Ishikawa (cell line): ENCODE measurements around the gene NUTF2.

Source experiments
- CEBPB ChIP-seq: IDR thresholded peaks from 2 replicates; pipeline ENCODE4 v1.6.1; 2012
- CREB1 ChIP-seq: IDR thresholded peaks from 2 replicates; pipeline ENCODE4 v1.6.1; 2012; ENCODE audit warnings: low read depth
- EGR1 ChIP-seq: IDR thresholded peaks from 2 replicates; pipeline ENCODE4 v1.6.1; 2012
- EP300 ChIP-seq: IDR thresholded peaks from 2 replicates; pipeline ENCODE4 v1.6.1; 2012; ENCODE audit warnings: borderline replicate concordance
- FOXM1 ChIP-seq: IDR thresholded peaks from 2 replicates; pipeline ENCODE4 v1.6.1; 2012; ENCODE audit warnings: low read depth, borderline replicate concordance
- MAX ChIP-seq: IDR thresholded peaks from 2 replicates; pipeline ENCODE4 v1.6.1; 2012
- TAF1 ChIP-seq: IDR thresholded peaks from 2 replicates; pipeline ENCODE4 v1.6.1; 2012; ENCODE audit warnings: low read depth, mild to moderate bottlenecking
- YY1 ChIP-seq: IDR thresholded peaks from 2 replicates; pipeline ENCODE4 v1.6.1; 2012; ENCODE audit warnings: low read depth

DNA sequence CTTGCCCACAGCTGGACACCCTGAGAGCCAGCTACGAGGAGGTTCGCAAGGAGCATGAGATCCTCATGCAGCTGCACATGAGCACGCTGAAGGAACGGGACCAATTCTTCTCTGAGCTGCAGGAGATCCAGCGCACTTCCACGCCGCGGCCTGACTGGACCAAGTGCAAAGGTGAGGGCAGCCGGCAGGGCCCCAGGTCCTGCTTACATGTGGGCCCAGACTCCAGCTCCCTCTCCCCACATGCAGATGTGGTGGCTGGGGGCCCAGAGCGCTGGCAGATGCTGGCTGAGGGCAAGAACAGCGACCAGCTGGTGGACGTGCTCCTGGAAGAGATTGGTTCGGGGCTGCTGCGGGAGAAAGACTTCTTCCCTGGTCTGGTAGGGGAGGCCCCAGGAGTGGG is 20.8 kb upstream of the NUTF2 start:
- TF ChIP-seq MAX (no peak), EP300 (no peak), EGR1 (no peak), YY1 (no peak), CREB1 (no peak), FOXM1 (no peak), CEBPB (no peak), TAF1 (no peak)
